HG02759 (cell line): ENCODE results near the gene CLHC1.
A peak's percentile ranks its signal among the peaks of the same experiment; 100 is the strongest.
"Not testable (repeated sequence)": the region's sequence is repeated elsewhere in the genome, so short reads cannot be mapped to it uniquely, and the experiment has no call there.

Experiments
- ATAC-seq: cut with Tn5 transposase; IDR thresholded peaks from one replicate; pipeline ENCODE4 v1.9.1; 2021; ENCODE audit warnings: mild to moderate bottlenecking, moderate library complexity; ENCODE audit not compliant: unreplicated experiment

CLHC1 gene

GRCh38 chr2:55232863-55233657 is 967 bp upstream of the CLHC1 start:
- ATAC-seq, result peak; percentile 29

GRCh38 chr2:55231546-55232083 is 478 bp downstream of the CLHC1 start:
- peak; percentile 0 for ATAC-seq

GRCh38 chr2:55230551-55230950 is 1.5 kb downstream of the CLHC1 start:
- ATAC-seq, result no peak

GRCh38 chr2:55229221-55229620 is 2.9 kb downstream of the CLHC1 start:
- no peak for ATAC-seq

- ATAC-seq, result no peak
Observed at GRCh38 chr2:55228226-55228563, 3.9 kb downstream of the CLHC1 start.

GRCh38 chr2:55227437-55228225 is 4.5 kb downstream of the CLHC1 start:
- not testable (repeated sequence) for ATAC-seq

- ATAC-seq, result no peak
Observed at GRCh38 chr2:55225481-55226020, 6.5 kb downstream of the CLHC1 start.

GRCh38 chr2:55224761-55225261 is 7.3 kb downstream of the CLHC1 start:
- ATAC-seq, result no peak

GRCh38 chr2:55223958-55224760 is 7.9 kb downstream of the CLHC1 start:
- ATAC-seq, result no peak

GRCh38 chr2:55213822-55214221 is 18.3 kb downstream of the CLHC1 start:
- ATAC-seq, result no peak

GRCh38 chr2:55204950-55205349 is 27.1 kb downstream of the CLHC1 start:
- ATAC-seq, result no peak

- ATAC-seq, result no peak
Observed at GRCh38 chr2:55204536-55204935, 27.6 kb downstream of the CLHC1 start.

GRCh38 chr2:55200416-55200815 is 31.7 kb downstream of the CLHC1 start:
- no peak for ATAC-seq

GRCh38 chr2:55196526-55196925 is 35.6 kb downstream of the CLHC1 start:
- no peak for ATAC-seq

- ATAC-seq, result not testable (repeated sequence)
Observed at GRCh38 chr2:55191888-55192287, 40.2 kb downstream of the CLHC1 start.

GRCh38 chr2:55186837-55187236 is 45.3 kb downstream of the CLHC1 start:
- not testable (repeated sequence) for ATAC-seq

GRCh38 chr2:55180374-55180773 is 51.7 kb downstream of the CLHC1 start:
- no peak for ATAC-seq

- no peak for ATAC-seq
Observed at GRCh38 chr2:55176094-55176415, 56.0 kb downstream of the CLHC1 start.

- ATAC-seq, result peak; percentile 58
Observed at GRCh38 chr2:55175254-55176093, 56.6 kb downstream of the CLHC1 start.
